GM12891 (cell line): ENCODE measurements around the gene BCL11A.

Experiments used
- POLR2A ChIP-seq: IDR thresholded peaks from 2 replicates; pipeline ENCODE4 v1.6.1; 2011; ENCODE audit warnings: low read depth, low read length, control low read depth
- TAF1 ChIP-seq: IDR thresholded peaks from 2 replicates; pipeline ENCODE4 v1.6.1; 2011; ENCODE audit warnings: low read depth, low read length, control low read depth

DNA sequence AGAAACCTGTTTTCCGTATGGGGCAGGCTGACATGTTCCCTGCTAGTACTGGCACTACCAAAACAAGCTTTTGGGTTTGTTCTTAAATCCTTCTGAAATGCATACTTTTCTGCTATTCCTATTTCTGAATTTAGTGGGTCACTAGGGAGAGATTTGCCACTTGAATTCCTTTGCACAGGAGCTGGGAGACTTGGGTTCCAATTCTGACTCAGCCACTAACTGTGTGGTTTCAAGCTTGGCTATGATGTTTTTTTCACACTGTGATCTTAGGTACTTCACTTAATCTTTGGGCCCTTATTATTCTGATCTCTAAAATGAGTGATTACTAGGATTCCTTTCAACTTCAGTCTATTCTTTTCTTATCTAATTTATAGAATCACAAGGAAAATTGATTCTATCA, 105.5 kb downstream of the BCL11A start:
- TF ChIP-seq POLR2A (no peak), TAF1 (no peak)
